Measurements from ENCODE around the gene TBRG1. TPM values are rescaled to one million over a fixed set of nuclear protein-coding genes. Genes with fewer than 3 reads are reported as not detected.

The TBRG1 gene
- total and polyA plus RNA-seq, 9 donors = 15.0 to 41.4 (median 24.2) TPM

DNA sequence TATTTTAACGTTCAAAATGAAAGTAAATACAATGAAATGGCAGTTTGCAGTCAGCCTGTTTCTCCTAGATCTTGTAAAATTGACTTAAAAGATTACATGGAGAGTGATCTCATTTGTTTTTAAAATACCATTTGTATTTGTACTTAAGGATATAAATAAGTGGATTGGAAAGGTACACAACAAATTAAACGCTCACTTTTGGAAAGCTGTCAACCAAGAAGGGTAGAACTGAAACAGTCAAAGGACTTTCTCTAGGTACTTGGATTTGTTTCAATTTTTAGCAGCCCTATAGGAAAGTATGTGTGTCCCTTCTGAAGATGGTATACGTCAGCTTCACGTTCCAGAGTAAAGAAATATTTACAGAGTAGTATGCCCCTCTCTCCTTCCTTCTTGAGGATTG lies 7.3 kb downstream of the TBRG1 start:
- Histone ChIP-seq H3K36me3 (no peaks in the 10 kb centered on the region), H3K4me1 (ENCODE audit: insufficient read depth) (no peaks in the 10 kb centered on the region), H3K4me3 (no peak overlapping the region), H3K27me3 (no peaks in the 10 kb centered on the region), H3K27ac (no peak overlapping the region), H3K9me3 (no peaks in the 10 kb centered on the region)
- 73 to 84% (median 73%) methylated on average over 4 of the region's 4 CpGs for WGBS, 3 donors
- intact Hi-C loops (cut with DNase I) = no loop called here
- no peak for TF ChIP-seq CTCF (IDR thresholded peaks at IDR 0.05)
- TF ChIP-seq EP300 (IDR thresholded peaks at IDR 0.05) = no peak
- no peak for TF ChIP-seq POLR2A (IDR thresholded peaks at IDR 0.05)
- no peak for DNase-seq

DNA sequence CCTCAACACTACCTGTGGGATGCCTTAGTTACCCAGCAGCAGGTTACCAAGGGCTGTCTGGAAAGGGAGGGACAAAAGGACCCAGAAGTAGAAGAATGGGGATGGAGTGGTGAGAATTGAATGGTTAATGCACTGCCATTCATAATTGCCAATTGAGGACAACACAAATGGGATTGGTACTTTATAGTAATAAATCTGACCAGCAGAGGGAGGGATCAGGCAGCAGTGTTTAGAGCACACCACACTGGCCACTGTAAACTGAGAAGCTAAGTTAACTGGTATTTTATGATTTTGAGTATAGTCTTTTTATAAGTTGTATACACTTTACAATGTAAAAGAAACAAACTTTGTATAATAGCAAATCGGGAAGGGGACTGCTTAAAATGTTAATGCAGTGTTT lies 10.7 kb downstream of the TBRG1 start:
- no peaks in the 10 kb centered on the region for H3K36me3 ChIP-seq
- no peaks in the 10 kb centered on the region for H3K4me1 ChIP-seq (ENCODE audit: insufficient read depth)
- no peak overlapping the region for H3K4me3 ChIP-seq
- H3K9me3 ChIP-seq = no peaks in the 10 kb centered on the region
- DNase-seq = no peak
- H3K27ac ChIP-seq = no peak overlapping the region
- intact Hi-C loops (cut with DNase I) = no loop called here
- 89 to 90% (median 90%) methylated on average over 1 of the region's 1 CpG for WGBS, 3 donors
- no peaks in the 10 kb centered on the region for H3K27me3 ChIP-seq
- TF ChIP-seq EP300 (IDR thresholded peaks at IDR 0.05) (no peak), CTCF (IDR thresholded peaks at IDR 0.05) (no peak), POLR2A (IDR thresholded peaks at IDR 0.05) (no peak)

DNA sequence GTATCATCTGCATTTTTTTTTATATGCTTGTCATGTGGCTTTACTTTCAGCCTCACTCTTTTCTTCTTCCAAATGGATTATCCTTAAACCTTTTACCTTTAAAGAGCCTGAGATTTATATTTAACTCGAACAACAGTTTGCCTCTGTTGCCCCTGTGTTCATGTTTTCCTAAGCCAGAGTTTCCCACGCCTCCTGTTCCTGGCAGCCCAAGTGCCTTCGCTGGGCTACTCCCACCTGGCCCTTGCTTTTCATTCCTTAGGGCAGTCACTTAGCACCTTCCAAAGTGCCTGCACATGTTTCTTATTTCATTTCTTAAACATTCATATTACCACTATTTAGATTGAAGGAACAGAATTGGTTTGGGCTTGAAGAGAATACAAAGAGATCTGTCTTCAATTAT lies 13.3 kb downstream of the TBRG1 start:
- H3K9me3 ChIP-seq = no peaks in the 10 kb centered on the region
- DNase-seq = no peak
- no peak for TF ChIP-seq CTCF (IDR thresholded peaks at IDR 0.05)
- no peak for TF ChIP-seq EP300 (IDR thresholded peaks at IDR 0.05)
- no peak for TF ChIP-seq POLR2A (IDR thresholded peaks at IDR 0.05)
- H3K27me3 ChIP-seq = no peaks in the 10 kb centered on the region
- no peaks in the 10 kb centered on the region for H3K36me3 ChIP-seq
- no peak overlapping the region for H3K27ac ChIP-seq
- no peak overlapping the region for H3K4me3 ChIP-seq
- intact Hi-C loops (cut with DNase I) = no loop called here
- H3K4me1 ChIP-seq (ENCODE audit: insufficient read depth) = no peaks in the 10 kb centered on the region
- 41 to 52% (median 48%) methylated on average over 3 of the region's 3 CpGs for WGBS, 3 donors

GRCh38 chr11:124638500-124638899 lies 15.8 kb downstream of the TBRG1 start:
- Histone ChIP-seq H3K27me3 (no peaks in the 10 kb centered on the region), H3K4me3 (no peak overlapping the region), H3K36me3 (no peaks in the 10 kb centered on the region), H3K4me1 (ENCODE audit: insufficient read depth) (no peaks in the 10 kb centered on the region), H3K27ac (no peak overlapping the region), H3K9me3 (no peaks in the 10 kb centered on the region)
- TF ChIP-seq EP300 (IDR thresholded peaks at IDR 0.05) = no peak
- no peak for DNase-seq
- intact Hi-C loops (cut with DNase I) = no loop called here
- 86 to 90% (median 89%) methylated on average over 3 of the region's 3 CpGs for WGBS, 3 donors

DNA sequence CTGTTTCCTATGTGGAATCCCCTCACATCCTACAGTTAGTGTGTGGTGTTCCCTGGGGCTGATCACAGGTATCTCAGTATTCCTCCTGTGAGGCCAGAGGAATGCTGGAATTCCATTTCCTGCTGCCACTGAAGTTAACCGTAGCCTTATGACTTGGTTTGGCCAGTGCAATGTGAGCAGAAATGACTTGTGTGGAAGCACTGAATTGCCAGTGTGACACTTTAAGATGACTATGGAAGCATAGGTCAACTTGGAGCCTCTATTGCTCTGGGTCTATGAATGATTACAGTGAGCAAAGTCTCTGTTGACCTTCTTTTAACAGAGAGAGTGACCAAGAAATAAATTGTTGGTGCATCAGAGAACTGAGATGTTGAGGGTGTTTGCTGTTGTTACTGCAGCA lies 16.5 kb downstream of the TBRG1 start:
- no peaks in the 10 kb centered on the region for H3K36me3 ChIP-seq
- 68 to 84% (median 83%) methylated on average over 1 of the region's 1 CpG for WGBS, 3 donors
- intact Hi-C loops (cut with DNase I) = no loop called here

More for the DNA sequence above, 16.5 kb downstream of the TBRG1 start:
- H3K9me3 ChIP-seq = no peaks in the 10 kb centered on the region
- no peaks in the 10 kb centered on the region for H3K4me1 ChIP-seq (ENCODE audit: insufficient read depth)
- TF ChIP-seq POLR2A (IDR thresholded peaks at IDR 0.05) = no peak
- no peak for TF ChIP-seq CTCF (IDR thresholded peaks at IDR 0.05)
- no peak for TF ChIP-seq EP300 (IDR thresholded peaks at IDR 0.05)
- no peak overlapping the region for H3K4me3 ChIP-seq
- no peak overlapping the region for H3K27ac ChIP-seq
- no peak for DNase-seq
- no peaks in the 10 kb centered on the region for H3K27me3 ChIP-seq

Measured in ovary (tissue), 9 donors.